Activated naive CD8-positive, alpha-beta T cell treated with anti-CD3 and anti-CD28 coated beads, Interleukin-2, amount 50 U/mL, for 16 hours (primary cell): ENCODE measurements around the gene SGCD.
"Not testable (repeated sequence)": the region's sequence is repeated elsewhere in the genome, so short reads cannot be mapped to it uniquely, and the experiment has no call there.

Source experiments
- DNase-seq: peaks from one replicate; pipeline ENCODE4 v3.0.0-alpha.2; 2020; ENCODE audit warnings: low read depth, low spot score

The SGCD gene

GRCh38 chr5:156561651-156562050 is 234.7 kb downstream of the SGCD start:
- no peak for DNase-seq

GRCh38 chr5:156570615-156571014 is 243.7 kb downstream of the SGCD start:
- DNase-seq, result no peak

- DNase-seq, result no peak
Observed at GRCh38 chr5:156581725-156582124, 254.8 kb downstream of the SGCD start.

GRCh38 chr5:156582193-156582598 is 255.2 kb downstream of the SGCD start:
- no peak for DNase-seq

GRCh38 chr5:156584871-156585270 is 257.9 kb downstream of the SGCD start:
- no peak for DNase-seq

- no peak for DNase-seq
Observed at GRCh38 chr5:156585999-156586398, 259.0 kb downstream of the SGCD start.

GRCh38 chr5:156587012-156587411 is 260.0 kb downstream of the SGCD start:
- DNase-seq, result no peak

GRCh38 chr5:156588306-156588705 is 261.3 kb downstream of the SGCD start:
- no peak for DNase-seq

GRCh38 chr5:156589104-156589945 is 262.4 kb downstream of the SGCD start:
- no peak for DNase-seq

- no peak for DNase-seq
Observed at GRCh38 chr5:156589946-156590216, 262.9 kb downstream of the SGCD start.

GRCh38 chr5:156590978-156591377 is 264.0 kb downstream of the SGCD start:
- DNase-seq, result no peak

GRCh38 chr5:156591631-156592030 is 264.7 kb downstream of the SGCD start:
- no peak for DNase-seq

- DNase-seq, result no peak
Observed at GRCh38 chr5:156593546-156593945, 266.6 kb downstream of the SGCD start.

- DNase-seq, result no peak
Observed at GRCh38 chr5:156594406-156594805, 267.4 kb downstream of the SGCD start.

- no peak for DNase-seq
Observed at GRCh38 chr5:156595132-156595787, 268.3 kb downstream of the SGCD start.

GRCh38 chr5:156597276-156597675 is 270.3 kb downstream of the SGCD start:
- no peak for DNase-seq

- no peak for DNase-seq
Observed at GRCh38 chr5:156598964-156599363, 272.0 kb downstream of the SGCD start.

GRCh38 chr5:156610582-156610981 is 283.6 kb downstream of the SGCD start:
- DNase-seq, result not testable (repeated sequence)

- no peak for DNase-seq
Observed at GRCh38 chr5:156615901-156616300, 288.9 kb downstream of the SGCD start.

- no peak for DNase-seq
Observed at GRCh38 chr5:156617426-156617825, 290.5 kb downstream of the SGCD start.

GRCh38 chr5:156618601-156619000 is 291.6 kb downstream of the SGCD start:
- no peak for DNase-seq

GRCh38 chr5:156621719-156622118 is 294.8 kb downstream of the SGCD start:
- no peak for DNase-seq

- no peak for DNase-seq
Observed at GRCh38 chr5:156623381-156624040, 296.5 kb downstream of the SGCD start.
